HG03196 (cell line): ENCODE data around the gene CD9.

Experiments used
- ATAC-seq: cut with Tn5 transposase; IDR thresholded peaks from one replicate; pipeline ENCODE4 v1.9.1; 2021; ENCODE audit not compliant: unreplicated experiment

CD9 gene

GRCh38 chr12:6235906-6236640, 35.9 kb downstream of the CD9 start:
- ATAC-seq, result no peak

DNA sequence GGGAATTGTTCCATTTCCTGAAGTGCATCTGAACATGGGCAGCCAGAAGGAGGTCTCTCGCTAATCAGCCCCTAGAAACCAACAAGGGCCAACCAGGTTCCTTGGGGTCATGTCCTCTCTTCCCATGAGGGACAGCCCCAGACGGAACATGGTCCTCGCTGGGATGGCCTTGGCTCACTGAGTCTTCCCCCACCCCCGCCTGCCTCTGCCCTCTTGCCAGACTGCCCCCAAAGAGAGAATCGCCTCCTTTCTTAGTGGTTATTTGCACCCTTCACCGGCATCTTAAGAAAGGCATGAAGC, 36.4 kb downstream of the CD9 start:
- no peak for ATAC-seq

- ATAC-seq, result no peak
Observed at GRCh38 chr12:6237830-6238229, 37.6 kb downstream of the CD9 start.

DNA sequence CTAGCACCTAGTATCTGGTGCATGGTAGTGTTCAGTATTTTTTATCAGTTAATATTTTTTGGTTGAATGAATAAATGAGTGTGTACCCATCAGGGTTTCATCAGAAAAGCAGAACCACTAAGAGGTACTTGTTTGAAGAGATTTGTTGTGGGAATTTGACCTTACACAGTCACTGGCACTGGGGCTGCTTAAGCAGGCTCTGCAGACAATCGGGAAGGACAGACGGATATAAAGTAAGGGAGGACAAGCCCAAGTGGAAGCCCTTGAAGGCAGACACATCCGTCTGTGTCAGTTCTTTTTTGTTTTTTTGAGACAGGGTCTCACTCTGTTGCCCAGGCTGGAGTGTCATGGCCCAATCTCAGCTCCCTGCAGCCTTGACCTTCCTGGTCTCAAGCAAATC, 38.7 kb downstream of the CD9 start:
- ATAC-seq, result no peak

GRCh38 chr12:6241495-6241894, 41.3 kb downstream of the CD9 start:
- no peak for ATAC-seq

GRCh38 chr12:6249580-6249979, 49.4 kb downstream of the CD9 start:
- ATAC-seq, result no peak

GRCh38 chr12:6250343-6250742, 50.1 kb downstream of the CD9 start:
- ATAC-seq, result no peak

- ATAC-seq, result no peak
Observed at GRCh38 chr12:6253278-6253677, 53.1 kb downstream of the CD9 start.

DNA sequence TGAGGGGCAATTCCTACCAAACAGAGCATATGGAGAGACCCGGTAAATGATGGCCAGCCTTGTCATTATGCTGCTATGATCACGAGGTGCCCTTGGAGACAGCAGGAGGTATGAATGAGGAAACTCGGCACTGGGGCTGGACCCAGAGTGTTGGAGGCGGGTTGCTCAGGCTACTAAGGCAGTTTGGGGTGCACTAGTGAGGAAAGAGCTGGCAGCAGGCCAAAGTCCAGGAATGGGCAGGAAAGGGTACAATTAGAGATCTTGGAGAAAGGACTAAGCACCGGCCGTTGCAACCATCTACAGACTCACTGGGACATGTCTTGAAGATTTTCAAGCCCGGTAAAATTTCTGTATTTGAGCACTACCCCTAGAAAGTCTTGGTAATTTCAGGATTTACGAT, 54.3 kb downstream of the CD9 start:
- ATAC-seq, result no peak

DNA sequence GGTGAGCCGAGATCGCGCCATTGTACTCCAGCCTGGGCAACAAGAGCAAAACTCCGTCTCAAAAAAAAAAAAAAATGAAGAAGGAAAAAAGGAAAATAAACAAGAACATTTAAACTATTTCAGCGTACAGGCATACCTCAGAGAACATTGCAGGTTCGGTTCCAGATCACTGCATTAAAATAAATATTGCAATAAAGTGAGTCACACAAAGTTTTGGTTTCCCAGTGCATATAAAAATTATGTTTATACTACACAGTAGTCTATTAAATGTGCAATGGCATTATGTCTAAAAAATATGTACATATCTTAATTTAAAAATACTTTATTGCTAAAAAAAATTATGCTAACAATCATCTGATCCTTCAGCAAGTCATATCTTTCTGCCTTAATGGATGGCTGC, 56.8 kb downstream of the CD9 start:
- ATAC-seq, result no peak

DNA sequence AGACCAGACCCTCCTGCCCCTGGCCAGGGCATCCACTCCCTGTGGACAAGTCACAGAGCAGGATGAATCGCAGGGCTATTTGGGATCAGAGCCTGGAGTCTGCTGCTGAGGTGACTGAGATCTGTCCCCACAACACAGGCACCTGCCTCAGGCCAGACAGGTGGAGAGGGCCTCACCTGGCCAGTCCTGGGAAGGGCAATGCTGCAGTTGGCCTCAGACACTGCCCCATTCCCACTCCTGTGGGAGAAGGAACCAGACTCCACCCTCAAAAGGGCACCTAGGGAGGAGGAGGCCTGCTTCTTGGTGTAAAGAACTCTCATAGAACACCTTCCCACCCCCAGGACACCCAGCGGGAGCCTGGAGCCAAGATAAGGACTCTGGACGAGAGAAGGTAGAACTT, 62.0 kb downstream of the CD9 start:
- ATAC-seq, result no peak

GRCh38 chr12:6262623-6263022, 62.4 kb downstream of the CD9 start:
- ATAC-seq, result no peak

DNA sequence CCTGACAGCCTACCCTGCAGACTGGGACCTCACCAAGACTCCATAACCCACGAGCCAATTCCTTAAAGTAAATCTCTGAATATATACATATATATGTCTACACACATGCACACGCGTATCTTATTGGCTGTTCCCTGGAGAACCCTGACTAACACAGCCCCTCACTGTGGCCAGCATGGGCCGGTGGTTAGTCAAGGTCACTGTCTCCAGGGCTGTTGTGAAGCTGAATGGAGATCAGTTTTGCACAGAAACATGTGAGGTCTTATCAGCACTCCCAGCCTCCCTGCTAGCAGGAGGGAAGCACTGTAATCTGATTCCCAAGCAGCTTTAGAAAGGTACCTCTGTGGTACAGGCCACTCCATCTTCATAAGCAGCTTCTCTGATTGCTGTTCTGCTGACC, 63.7 kb downstream of the CD9 start:
- no peak for ATAC-seq

DNA sequence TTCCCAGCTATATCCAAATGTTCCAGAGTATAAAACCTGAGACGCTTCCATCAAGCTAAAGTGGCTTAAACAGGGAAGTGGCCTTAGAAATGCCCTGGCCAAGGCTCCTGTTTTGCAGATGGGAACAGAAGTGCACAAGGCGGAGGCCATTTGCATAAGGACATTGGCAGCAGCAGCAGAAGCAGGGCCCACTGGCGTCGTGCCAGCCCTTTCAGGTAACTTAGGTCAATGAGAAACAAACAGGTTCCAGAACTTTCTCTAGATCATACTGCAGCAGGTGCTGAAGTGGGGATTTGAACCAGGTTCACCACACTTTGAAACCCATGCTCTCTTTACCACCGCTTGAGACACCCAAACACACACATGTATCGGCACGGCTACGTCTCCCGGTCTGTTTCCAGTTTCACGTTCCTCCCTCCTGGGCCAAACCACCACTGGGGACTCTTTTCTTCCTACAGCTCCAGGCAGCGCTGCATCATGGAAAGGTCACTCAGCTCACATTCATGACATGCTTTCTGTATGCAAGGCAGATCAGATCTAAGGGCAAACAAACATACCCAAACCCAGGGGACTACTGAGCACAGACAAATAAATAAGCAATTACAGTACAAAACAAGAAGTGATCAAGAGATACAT, 64.3 kb downstream of the CD9 start:
- no peak for ATAC-seq

- no peak for ATAC-seq
Observed at GRCh38 chr12:6265038-6265405, 64.8 kb downstream of the CD9 start.

DNA sequence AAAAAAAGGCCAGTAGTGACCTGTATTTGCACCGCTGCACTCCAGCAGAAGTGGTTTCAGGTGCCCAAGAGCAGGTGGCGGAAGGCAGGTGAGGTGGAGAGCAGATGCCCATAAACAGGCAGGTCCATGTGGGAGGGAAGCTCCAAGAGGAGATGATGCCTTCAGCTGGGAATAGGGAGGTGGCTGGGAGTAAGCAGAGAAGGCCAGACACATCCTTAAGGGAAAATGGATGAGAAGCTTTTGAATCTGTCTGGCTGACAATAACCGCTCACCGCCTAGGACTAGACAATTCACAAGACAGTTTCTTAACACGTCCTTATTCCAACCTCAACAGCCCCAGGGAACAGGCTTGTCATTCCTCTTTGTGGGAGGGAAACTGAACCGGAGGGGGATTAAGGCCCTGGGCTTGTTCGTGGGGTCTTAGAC, 66.4 kb downstream of the CD9 start:
- ATAC-seq, result no peak

- ATAC-seq, result no peak
Observed at GRCh38 chr12:6266971-6267721, 66.9 kb downstream of the CD9 start.

DNA sequence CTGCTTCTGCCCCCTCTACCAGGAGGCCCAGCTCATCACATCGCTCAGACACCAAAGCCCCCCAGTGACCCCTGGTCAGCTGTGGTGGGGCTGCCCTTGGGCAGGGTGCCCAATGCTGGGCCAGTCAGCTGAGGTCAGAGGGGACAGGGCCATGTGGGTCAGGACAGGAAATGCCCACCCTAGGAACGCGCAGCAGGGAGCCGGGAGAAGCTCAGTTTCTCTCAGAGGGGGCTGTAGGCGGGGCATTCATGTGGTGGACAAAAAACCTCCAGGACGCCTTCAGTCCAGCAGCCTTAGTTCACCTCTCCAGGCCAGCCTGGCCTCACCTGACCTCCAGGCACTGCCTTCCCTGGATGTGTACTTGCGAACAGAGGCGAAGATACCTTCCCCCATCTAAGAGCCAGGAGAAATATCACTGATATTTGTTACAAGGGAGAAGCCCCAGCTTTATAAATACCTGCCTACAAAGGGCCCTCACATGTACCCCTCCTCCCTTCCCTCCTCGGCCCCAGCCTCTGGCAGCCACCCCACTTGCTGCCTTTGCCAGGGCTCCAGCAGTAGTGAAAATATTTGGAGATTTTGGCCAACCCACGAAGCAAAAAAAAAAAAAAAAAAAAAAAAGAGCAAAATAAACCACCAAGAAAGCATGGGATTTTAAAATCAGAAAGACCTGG, 68.4 kb downstream of the CD9 start:
- no peak for ATAC-seq

GRCh38 chr12:6269986-6270385, 69.8 kb downstream of the CD9 start:
- no peak for ATAC-seq

DNA sequence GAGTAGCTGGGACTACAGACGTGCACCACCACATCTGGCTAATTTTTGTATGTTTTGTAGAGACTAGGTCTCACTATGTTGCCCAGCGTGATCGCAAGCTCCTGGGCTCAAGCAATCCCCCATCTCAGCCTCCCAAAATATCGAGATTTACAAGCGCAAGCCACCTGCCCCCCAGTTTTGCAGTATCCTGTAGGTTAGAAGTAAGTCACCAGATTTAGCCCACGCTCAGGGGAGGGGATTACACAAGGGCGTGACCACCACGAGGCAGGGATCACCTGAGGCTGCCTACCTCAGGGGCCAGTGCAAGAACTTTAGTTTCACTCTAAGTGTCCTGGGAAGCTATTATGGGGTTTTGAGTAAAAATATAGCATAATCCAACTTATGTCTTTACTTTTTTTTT, 71.1 kb downstream of the CD9 start:
- ATAC-seq, result no peak

GRCh38 chr12:6272300-6273204, 72.4 kb downstream of the CD9 start:
- ATAC-seq, result no peak
